Nephron (organoid): ENCODE results near the gene LSR.

ENCODE experiments used
- H3K27ac Mint-ChIP-seq, 3 experiments: 2 replicates each; pipeline ENCODE4 v1.8.0; 2020; ENCODE audit warnings: mixed read lengths in 3 of 3, mild to moderate bottlenecking in 2 of 3, moderate library complexity in 1 of 3
- H3K27me3 Mint-ChIP-seq: 2 replicates; pipeline ENCODE4 v1.8.0; 2021; ENCODE audit warnings: low read depth, mild to moderate bottlenecking, moderate library complexity, mixed read lengths
- H3K36me3 Mint-ChIP-seq: 2 replicates; pipeline ENCODE4 v1.8.0; 2020; ENCODE audit warnings: low read depth, mixed read lengths
- H3K4me1 Mint-ChIP-seq: 2 replicates; pipeline ENCODE4 v1.8.0; 2020; ENCODE audit warnings: mixed read lengths
- H3K4me3 Mint-ChIP-seq, 3 experiments: 2 replicates each; pipeline ENCODE4 v1.8.0; 2020; ENCODE audit warnings: mild to moderate bottlenecking in 3 of 3, mixed read lengths in 3 of 3, moderate library complexity in 2 of 3
- H3K9me3 Mint-ChIP-seq: 2 replicates; pipeline ENCODE4 v1.8.0; 2020; ENCODE audit warnings: mixed read lengths
- TF ChIP-seq, protein P1 (sequence below), 3 experiments: fragments of 200-600 bp; sonication (generic); IDR thresholded peaks; one replicate each; pipeline ENCODE4 v1.5.0; 2021; ENCODE audit warnings: antibody characterized with exemption in 3 of 3; ENCODE audit not compliant: unreplicated experiment in 3 of 3

The LSR gene

DNA sequence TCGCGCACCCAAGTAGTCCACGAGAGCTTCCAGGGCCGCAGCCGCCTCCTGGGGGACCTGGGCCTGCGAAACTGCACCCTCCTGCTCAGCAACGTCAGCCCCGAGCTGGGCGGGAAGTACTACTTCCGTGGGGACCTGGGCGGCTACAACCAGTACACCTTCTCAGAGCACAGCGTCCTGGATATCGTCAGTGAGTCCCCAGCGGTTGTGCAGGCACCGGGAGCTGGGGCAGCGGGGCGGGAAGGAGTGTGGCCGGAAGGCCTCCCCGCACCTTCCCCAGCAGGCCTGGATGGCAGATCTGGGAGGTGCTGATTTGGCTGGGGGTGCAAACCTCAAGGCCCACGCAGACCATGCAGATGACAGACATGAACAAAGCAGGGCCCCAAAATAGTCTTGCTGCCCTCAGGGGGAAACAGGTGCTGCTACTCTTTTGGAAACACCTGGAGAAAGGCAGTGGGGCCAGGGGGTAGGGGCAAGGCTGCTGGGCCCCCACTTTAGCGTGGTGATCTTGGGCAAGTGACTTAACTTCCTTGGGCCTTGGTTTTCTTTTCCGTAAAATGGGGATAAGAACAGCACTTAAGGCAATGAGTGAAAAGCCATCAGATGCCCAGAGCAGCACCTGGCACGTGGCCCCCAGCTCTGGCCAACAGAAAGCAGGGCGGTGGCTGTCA is 47.1 kb downstream of the LSR start:
- Mint-ChIP-seq H3K36me3 (no peaks in the 10 kb centered on the region), H3K9me3 (no peaks in the 10 kb centered on the region), H3K27ac (no peak overlapping the region), H3K4me1 (peaks cover 10% of the 10 kb centered on the region), H3K4me3 (no peak overlapping the region), H3K27me3 (peaks cover 17% of the 10 kb centered on the region)
- TF ChIP-seq, protein P1, sequence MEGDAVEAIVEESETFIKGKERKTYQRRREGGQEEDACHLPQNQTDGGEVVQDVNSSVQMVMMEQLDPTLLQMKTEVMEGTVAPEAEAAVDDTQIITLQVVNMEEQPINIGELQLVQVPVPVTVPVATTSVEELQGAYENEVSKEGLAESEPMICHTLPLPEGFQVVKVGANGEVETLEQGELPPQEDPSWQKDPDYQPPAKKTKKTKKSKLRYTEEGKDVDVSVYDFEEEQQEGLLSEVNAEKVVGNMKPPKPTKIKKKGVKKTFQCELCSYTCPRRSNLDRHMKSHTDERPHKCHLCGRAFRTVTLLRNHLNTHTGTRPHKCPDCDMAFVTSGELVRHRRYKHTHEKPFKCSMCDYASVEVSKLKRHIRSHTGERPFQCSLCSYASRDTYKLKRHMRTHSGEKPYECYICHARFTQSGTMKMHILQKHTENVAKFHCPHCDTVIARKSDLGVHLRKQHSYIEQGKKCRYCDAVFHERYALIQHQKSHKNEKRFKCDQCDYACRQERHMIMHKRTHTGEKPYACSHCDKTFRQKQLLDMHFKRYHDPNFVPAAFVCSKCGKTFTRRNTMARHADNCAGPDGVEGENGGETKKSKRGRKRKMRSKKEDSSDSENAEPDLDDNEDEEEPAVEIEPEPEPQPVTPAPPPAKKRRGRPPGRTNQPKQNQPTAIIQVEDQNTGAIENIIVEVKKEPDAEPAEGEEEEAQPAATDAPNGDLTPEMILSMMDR (IDR thresholded peaks at IDR 0.05; ENCODE audit: unreplicated experiment in 3 of 3): no peak

DNA sequence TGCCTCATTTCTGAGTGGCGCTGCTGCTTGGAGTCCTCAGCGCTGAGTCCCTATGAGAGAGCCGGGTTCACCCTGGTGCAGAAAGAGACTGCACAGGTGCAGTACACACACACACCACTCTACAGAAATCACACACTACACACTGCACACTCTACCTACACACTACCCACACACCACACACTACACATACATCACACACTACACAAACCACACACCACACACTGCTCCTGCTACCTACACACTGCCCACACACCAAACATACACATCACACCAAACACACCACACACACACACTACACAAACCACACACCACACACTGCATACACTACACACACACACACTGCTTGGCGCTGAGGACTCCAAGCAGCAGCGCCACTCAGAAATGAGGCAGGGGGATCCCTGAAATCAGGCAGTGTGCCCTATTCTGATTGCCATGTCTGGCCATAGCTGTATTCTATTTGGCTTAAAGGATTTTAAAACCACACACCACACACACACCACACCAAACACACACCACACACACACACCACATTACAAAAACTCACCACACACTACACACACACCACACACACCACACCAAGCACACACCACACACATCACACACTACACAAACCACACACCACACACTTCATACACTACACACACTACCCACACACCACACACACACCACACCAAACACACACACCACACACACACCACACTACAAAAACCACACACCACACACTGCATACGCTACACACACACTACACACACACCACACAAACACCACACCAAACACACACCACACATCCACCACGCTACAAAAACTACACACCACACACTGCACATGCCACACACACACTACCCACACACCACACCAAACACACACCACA is 48.1 kb downstream of the LSR start:
- Mint-ChIP-seq H3K4me1 (peaks cover 10% of the 10 kb centered on the region), H3K27ac (no peak overlapping the region), H3K36me3 (no peaks in the 10 kb centered on the region), H3K4me3 (no peak overlapping the region), H3K27me3 (peaks cover 10% of the 10 kb centered on the region), H3K9me3 (no peaks in the 10 kb centered on the region)
- TF ChIP-seq, protein P1 (IDR thresholded peaks at IDR 0.05; ENCODE audit: unreplicated experiment in 3 of 3): no peak

DNA sequence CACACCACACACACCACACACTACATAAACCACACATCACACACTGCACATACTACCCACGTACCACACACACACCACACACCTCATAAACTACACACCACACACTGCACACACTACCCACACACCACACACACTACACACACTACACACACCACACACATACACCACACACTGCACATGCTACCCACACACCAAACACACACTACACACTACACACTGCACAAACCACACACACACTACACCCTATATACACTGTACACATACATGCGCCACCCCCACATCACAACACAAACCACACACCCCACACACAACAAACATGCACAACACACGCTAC is 48.7 kb downstream of the LSR start:
- Mint-ChIP-seq H3K27me3 (peaks cover 6% of the 10 kb centered on the region), H3K27ac (no peak overlapping the region)
- TF ChIP-seq, protein P1 (IDR thresholded peaks at IDR 0.05; ENCODE audit: unreplicated experiment in 3 of 3): no peak

DNA sequence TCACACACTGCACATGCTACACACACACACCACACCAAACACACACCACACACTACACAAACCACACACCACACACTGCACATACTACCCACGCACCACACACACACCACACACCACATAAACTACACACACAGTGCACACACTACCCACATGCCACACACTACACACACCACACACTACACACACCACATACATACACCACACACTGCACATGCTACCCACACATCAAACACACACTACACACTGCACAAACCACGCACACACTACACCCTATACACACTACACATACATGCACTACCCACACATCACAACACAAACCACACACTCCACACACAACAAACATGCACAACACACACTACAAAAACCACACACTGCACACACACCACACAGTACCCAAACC is 49.1 kb downstream of the LSR start:
- Mint-ChIP-seq H3K4me3 (no peak overlapping the region), H3K9me3 (no peaks in the 10 kb centered on the region), H3K27me3 (peaks cover 3% of the 10 kb centered on the region), H3K27ac (no peak overlapping the region), H3K36me3 (no peaks in the 10 kb centered on the region), H3K4me1 (peaks cover 6% of the 10 kb centered on the region)
- TF ChIP-seq, protein P1 (IDR thresholded peaks at IDR 0.05; ENCODE audit: unreplicated experiment in 3 of 3): no peak

More for the DNA sequence above, 48.7 kb downstream of the LSR start:
- H3K4me3 Mint-ChIP-seq: no peak overlapping the region
- H3K36me3 Mint-ChIP-seq: no peaks in the 10 kb centered on the region
- H3K9me3 Mint-ChIP-seq: no peaks in the 10 kb centered on the region
- H3K4me1 Mint-ChIP-seq: peaks cover 10% of the 10 kb centered on the region

DNA sequence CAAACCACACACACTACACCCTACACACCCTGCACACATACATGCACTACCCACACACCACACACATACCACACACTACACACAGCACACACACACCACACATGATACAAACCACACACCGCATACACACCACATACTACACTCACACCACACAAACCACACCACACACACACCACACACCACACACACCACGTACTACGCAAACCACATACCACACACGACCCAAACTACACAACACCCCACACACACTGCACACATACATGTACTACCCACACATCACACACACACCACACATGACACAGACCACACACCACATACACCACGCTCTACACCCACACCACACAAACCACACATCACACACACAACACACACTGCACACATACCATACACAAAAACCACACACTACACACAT is 49.8 kb downstream of the LSR start:
- Mint-ChIP-seq H3K4me3 (no peak overlapping the region), H3K9me3 (no peaks in the 10 kb centered on the region), H3K27me3 (peaks cover 3% of the 10 kb centered on the region), H3K27ac (no peak overlapping the region), H3K36me3 (no peaks in the 10 kb centered on the region), H3K4me1 (no peaks in the 10 kb centered on the region)
- TF ChIP-seq, protein P1 (IDR thresholded peaks at IDR 0.05; ENCODE audit: unreplicated experiment in 3 of 3): no peak
